Iris pigment epithelial cell (primary cell): ENCODE data around the gene SPTB.

Experiments
- DNase-seq: peaks from one replicate; pipeline ENCODE4 v3.0.0-alpha.2; 2011; ENCODE audit warnings: low read depth

The SPTB gene

GRCh38 chr14:64729386-64730060, 150.2 kb downstream of the SPTB start:
- DNase-seq: no peak

- no peak for DNase-seq
These were observed 150.9 kb downstream of the SPTB start for GRCh38 chr14:64728856-64729255.

GRCh38 chr14:64728106-64728505, 151.6 kb downstream of the SPTB start:
- no peak for DNase-seq

- no peak for DNase-seq
These were observed 152.1 kb downstream of the SPTB start for GRCh38 chr14:64727551-64728071.

- DNase-seq: peak; percentile 83
These were observed 153.2 kb downstream of the SPTB start for GRCh38 chr14:64726585-64726890.

- DNase-seq: no peak
These were observed 153.7 kb downstream of the SPTB start for GRCh38 chr14:64725879-64726584.

GRCh38 chr14:64725261-64725815, 154.4 kb downstream of the SPTB start:
- no peak for DNase-seq

GRCh38 chr14:64724578-64724930, 155.2 kb downstream of the SPTB start:
- DNase-seq: no peak

- DNase-seq: peak; percentile 72
These were observed 155.8 kb downstream of the SPTB start for GRCh38 chr14:64723691-64724577.

GRCh38 chr14:64722842-64723447, 156.8 kb downstream of the SPTB start:
- DNase-seq: no peak

- no peak for DNase-seq
These were observed 157.8 kb downstream of the SPTB start for GRCh38 chr14:64721899-64722298.

- peak; percentile 46 for DNase-seq
These were observed 158.3 kb downstream of the SPTB start for GRCh38 chr14:64721391-64721791.

GRCh38 chr14:64720131-64720576, 159.6 kb downstream of the SPTB start:
- DNase-seq: peak; percentile 95

GRCh38 chr14:64719601-64720000, 160.1 kb downstream of the SPTB start:
- no peak for DNase-seq

GRCh38 chr14:64718762-64719161, 160.9 kb downstream of the SPTB start:
- DNase-seq: no peak

- DNase-seq: no peak
These were observed 161.8 kb downstream of the SPTB start for GRCh38 chr14:64717870-64718269.

- peak; percentile 52 for DNase-seq
These were observed 163.9 kb downstream of the SPTB start for GRCh38 chr14:64715628-64716412.

- DNase-seq: no peak
These were observed 164.5 kb downstream of the SPTB start for GRCh38 chr14:64715146-64715627.

GRCh38 chr14:64714432-64715025, 165.2 kb downstream of the SPTB start:
- DNase-seq: no peak

GRCh38 chr14:64713677-64714076, 166.0 kb downstream of the SPTB start:
- no peak for DNase-seq

GRCh38 chr14:64711039-64711438, 168.7 kb downstream of the SPTB start:
- DNase-seq: no peak
